GM19438 (cell line): ENCODE data around the gene GMPR.
"Not testable (repeated sequence)": the region's sequence is repeated elsewhere in the genome, so short reads cannot be mapped to it uniquely, and the experiment has no call there.

ENCODE experiments used
- ATAC-seq: cut with Tn5 transposase; IDR thresholded peaks from one replicate; pipeline ENCODE4 v1.9.1; 2021; ENCODE audit warnings: low read depth; ENCODE audit not compliant: unreplicated experiment

Gene GMPR

DNA sequence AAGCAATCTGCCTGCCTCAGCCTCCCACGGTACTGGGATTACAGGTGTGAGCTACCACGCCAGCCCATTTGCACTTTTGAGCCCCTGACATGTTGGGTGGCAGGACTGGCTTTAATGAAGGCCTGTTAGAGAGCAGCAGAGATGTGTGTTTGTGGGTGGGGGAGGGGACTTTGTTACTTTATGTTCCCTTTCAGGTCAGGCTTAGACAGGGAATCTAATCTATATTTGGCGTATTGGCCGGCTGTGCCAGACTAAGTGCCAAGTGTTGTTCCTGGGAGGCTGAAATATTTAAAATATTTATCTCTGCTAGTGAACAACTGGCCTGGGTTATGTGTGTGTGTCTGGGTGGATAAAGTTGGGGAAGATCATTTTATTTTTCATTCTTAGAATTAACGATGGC is 6.1 kb downstream of the GMPR start:
- no peak for ATAC-seq

DNA sequence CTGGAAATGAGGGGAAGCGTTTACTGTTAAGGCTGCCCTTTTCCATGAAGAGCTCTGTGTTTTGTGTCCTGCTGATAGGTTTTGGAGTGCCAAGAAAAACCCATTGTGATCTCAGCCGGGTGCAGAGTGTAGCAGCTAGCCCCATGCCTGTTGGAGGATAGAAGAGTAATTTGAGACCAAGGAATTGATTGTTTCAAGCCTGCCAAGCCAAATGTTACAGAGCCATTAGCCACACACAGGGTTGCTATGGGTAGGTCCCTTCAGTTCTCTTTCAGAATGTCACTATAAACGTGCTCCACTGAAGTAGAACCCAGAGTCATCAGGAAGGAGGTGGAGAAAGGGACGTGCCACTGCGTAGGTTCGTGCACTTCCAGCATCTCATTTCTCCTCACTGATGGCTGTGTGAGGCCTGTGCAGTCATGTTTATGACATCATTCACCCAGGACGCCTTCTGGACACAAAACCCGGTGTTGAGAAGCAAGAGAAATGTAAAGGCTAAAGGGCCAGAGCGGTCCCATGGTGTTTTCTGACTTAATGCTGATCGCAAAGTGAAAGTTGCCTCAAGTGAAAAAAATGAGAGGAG is 6.6 kb downstream of the GMPR start:
- ATAC-seq, result no peak

DNA sequence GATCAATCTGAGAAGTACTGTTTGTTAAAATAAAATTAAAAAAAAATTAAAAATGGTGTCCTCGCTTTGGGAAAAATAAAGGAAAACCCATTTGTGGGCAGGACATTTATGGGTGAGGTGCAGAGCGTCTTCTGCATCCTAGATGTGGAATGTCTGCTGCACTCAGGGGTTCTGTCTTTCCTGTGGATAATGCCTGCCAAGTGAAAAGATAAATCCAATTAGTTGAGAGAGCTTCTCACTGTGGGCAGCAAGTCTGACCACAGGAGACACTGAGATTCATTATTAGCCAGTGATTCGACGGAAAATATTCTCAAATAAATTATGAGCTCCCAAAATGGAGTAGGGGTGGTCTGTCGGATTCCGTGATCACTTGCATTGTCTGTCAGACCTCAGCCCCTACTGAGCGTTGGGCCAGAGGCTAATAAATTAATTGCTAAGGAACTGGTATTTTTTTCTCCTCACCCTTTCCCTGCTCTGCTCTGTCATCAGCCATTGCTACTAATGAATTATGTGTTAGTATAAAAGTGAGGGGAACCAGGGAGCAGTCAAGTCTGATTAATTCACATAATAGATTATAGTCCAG is 10.0 kb downstream of the GMPR start:
- ATAC-seq, result no peak

DNA sequence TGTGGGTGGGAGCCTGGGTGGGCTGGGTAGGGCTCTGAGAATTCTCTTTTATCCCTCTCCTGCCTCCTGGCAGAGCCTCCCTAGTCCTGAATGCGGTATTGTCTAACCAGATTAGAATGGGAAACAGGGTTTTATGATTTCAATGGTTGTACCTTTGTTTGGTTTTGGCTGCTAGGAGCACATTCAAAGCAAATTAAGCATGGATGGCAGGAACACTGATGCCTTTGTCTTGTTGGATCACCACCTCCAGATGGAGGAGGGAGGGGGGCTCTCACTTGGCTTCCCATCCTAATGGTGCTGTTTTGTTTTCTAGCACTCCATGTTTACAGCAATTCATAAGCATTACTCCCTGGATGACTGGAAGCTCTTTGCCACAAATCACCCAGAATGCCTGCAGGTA is 11.6 kb downstream of the GMPR start:
- no peak for ATAC-seq

DNA sequence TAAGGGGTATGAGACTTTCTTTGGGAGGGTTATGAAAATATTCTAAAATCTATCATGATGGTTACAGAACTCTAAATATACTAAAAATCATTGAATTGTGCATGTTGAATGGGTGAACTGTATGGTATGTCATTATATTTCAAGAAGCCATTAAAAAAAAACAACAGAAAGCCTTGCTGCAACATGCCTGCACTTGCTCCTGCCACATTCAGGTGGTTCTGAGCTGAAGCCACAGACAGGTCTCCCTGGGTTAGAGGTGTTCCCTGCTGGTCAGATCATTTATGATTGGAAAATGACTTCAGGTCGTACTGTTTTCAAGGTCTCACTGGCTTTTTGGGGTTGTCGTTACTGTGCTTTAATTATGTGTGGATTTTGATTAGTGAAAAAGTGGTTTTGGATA is 13.3 kb downstream of the GMPR start:
- no peak for ATAC-seq

DNA sequence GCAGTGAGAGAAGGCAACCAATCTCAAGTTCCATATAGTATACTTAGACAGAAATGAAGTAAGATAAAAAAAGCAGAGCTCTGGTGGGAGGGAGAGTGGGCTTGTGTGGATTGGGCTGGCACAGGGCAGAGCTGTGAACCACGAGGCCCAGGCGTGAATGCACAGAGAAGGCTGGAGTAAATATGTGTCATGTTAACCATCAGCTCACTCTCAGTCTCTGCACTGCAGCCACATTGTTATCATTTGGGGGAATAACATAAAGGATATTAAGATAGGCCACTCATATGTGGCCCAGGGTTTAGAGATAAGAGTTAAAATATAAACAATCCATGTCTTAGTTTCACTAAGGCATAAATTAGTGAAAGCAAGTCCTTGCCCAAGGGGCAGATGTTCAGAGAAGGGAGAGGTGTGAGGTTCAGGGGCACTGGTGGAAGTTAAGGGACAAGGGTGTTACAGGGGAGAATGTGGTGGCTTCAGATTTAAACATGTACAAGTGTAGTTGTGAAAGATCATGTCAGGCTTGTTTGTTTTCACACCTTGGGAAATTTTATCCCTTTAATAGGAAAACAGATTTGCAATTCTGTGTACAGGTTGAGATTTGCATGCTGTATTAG is 14.4 kb downstream of the GMPR start:
- no peak for ATAC-seq

DNA sequence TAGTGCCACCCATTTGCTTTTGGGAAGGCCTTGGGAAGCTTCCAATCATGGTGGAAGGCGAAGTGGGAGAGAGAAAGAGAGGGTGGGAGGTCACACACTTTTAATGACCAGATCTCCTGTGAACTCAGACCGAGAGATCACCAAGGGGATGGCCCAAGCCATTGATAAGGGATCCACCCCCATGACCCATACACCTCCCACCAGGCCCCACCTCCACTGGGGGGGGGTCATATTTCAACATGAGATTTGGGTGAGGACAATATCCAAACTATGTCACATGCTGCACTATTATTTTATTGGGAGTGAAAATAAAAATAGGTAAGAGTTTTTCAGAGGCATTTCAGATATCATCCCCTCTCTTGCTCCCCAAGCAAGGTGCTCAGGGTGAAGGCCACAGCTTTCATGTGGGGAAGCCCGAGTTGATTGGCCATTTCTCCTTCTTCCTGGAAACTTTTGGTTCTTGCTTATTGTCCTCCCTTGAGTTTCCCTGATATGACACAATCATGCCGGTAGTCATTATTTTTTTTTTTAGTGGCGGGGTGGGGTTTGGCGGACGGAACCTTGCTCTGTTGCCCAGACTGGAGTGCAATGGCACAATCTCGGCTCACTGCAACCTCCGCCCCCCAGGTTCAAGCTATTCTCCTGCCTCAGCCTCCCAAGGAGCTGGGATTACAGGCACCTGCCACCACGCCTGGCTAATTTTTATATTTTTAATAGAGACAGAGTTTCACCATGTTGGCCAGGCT is 15.2 kb downstream of the GMPR start:
- no peak for ATAC-seq

DNA sequence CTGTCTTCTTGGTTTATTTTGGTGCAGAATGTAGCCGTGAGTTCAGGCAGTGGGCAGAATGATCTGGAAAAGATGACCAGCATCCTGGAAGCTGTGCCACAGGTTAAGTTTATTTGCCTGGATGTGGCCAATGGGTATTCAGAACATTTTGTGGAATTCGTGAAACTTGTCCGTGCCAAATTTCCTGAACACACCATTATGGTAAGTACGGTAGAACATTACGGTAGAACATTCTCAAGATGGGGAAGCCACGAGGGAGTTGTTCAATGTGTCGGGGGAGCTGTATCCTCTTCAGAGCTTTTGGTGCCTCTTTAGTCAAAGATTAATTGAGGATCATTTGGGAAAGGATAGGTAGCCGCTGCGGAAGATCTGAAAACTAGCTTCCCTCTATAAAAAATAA is 16.1 kb downstream of the GMPR start:
- ATAC-seq, result no peak

DNA sequence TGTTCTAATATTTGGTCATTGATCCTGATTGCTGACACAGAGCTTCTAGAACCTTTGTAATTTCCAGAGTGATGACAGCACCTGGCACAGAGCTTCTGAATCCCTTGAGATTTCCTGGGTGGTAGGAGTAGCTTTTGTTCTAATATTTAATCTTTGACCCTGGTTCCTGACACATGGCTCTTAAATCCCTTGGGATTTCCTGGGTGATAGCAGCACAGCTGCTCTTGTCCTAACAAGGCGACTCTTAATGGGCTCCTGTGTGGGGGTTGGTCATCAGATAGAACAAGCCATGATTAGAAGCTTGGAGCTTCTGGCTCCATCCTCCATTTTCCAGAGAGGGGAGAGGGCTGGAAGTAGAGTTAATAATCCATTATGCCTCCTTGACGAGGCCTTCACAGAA is 18.4 kb downstream of the GMPR start:
- no peak for ATAC-seq

DNA sequence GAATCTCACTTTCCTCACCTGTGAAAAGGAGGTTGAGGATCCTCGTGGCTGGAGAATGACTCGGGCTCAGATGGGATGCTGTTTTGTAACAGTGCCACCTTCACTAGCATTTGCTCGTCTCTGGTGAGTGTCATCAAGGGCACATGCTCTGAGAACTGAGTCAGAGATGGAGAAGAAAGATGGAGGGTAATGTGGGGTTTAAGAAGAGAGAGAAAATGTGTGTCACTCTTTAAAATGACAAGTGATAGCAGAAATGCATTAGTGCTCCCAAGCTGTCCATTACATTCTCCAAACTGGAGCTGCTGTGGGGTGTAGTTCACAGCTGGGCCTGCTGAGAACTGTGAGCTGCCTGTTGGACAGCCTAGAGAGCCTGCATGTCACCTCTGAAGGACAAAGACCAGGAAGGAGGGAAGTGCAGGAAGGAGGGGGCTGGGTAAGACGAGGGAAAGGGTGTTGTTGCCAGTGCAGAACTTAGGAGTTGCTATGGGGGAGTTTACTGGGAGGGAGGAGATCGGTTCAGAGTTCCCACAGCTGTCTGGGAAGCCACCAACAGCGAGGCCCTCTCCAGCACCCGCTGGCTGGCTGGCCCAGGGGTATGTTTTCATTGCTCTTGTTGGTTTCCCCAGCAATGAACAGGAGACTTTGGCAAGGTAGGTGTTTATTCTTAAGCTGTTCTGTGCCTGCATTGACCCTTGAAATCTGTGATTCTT is 19.8 kb downstream of the GMPR start:
- ATAC-seq, result no peak

DNA sequence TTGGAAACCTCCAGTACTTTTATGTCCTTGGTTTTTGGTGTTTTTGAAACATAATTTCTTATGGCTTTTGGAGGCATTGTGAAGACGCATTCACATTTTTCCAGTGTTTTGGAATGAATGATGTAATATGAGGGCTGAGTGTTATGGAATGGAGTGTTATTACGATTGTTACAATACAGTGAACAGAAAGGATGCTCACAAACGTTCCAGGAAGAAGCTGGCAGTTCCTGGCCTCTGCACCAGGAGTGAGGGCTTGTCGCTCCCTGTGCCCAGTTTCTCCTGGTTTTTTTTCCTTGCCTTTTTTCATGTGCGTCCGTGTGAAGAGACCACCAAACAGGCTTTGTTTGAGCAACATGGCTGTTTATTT is 20.3 kb downstream of the GMPR start:
- ATAC-seq, result no peak

DNA sequence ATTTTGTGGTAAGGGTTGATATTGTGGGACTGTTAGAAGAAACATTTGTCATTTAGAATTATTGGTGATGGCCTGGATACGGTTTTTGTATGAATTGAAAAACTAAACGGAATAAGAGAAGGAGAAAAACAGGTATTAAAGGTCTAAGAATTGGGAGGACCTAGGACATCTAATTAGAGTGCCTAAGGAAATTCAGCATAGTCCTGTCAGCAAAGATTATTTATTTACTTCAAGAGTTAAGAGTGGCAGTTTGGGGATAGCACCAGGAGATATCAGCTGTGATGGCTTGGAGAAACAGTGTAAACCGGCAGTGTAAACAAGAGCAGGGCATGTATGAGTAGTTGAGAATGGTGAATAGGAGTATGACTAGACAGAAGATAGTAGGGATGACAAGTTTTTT is 21.2 kb downstream of the GMPR start:
- ATAC-seq, result not testable (repeated sequence)

DNA sequence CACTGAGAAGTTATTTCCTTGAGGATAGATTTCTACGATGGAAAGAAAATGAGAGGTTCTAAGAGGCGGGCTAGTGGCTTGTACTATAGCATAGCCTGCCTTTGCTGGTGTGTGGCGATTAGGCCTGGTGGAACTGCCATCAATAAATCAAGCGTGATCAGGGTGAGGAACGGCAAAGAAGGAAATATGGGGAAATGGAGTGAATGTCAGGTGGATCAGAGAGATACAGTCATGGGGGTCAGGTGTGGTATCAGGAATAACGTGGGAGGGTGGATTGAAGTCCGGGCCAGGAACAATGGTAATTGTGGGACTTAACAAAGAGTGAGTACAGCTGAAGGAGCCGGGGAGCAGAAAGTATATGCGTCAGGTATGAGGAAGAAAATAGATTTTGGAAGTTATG is 22.2 kb downstream of the GMPR start:
- ATAC-seq, result not testable (repeated sequence)

DNA sequence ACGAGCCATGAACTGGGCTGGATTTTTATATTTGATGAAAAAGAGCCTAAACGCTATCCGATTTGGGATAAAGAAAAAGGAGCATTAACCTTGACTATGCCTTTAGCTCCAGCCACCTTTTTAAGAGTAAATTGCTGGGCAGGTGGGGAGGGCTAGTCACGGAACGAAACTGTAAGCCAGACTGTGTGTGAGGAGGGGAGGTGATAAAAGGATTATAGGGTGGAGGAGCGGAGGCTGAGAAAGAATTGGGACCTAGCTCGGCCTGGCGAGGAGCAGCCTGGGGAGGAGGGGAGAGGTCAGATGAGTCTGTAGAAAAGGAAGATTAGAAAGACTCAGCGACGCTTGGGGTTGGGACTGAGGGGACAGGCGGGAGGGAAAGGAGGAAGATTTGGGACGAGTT is 24.4 kb downstream of the GMPR start:
- not testable (repeated sequence) for ATAC-seq

DNA sequence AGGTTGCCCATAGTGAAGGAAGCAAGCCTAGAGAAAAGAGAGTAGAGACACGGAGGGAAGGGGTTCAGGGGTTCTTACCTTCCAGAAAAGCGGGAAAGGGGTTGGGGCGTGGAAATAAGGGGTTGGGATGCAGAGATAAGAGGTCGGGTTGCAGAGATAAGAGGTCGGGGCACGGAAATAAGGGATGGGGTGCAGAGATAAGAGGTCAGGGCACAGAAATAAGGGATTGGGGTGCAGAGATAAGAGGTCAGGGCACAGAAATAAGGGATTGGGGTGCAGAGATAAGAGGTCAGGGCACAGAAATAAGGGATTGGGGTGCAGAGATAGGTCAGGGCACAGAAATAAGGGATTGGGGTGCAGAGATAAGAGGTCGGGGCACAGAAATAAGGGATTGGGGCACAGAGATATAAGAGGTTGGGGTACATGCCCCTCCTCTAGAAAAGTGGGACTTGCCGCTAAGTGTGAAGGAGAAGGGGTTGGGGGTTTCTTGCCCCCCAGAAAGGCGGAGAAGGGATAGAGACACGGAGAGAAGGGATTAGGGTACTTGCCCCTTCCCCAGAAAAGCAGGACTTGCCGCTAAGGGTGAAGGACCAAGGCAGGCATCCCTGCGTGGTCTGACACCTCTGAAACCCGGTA is 25.2 kb downstream of the GMPR start:
- ATAC-seq, result not testable (repeated sequence)

DNA sequence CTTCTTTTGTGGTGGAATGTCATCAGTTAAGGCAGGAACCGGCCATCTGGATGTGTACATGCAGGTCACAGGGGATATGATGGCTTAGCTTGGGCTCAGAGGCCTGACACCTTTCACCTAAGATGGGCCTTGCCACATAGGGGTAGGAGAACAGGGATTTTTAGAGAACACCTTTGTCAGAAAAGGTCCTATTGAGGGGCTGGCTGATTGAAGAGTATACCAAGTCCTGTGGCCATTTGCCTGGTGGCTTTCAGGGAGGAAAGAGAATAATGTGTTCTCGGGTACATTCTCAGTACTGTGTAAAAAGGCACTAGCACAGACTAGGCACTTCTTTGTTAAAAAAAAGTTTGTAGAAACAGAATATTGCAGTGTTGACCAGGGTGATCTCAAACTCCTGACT is 26.4 kb downstream of the GMPR start:
- no peak for ATAC-seq

DNA sequence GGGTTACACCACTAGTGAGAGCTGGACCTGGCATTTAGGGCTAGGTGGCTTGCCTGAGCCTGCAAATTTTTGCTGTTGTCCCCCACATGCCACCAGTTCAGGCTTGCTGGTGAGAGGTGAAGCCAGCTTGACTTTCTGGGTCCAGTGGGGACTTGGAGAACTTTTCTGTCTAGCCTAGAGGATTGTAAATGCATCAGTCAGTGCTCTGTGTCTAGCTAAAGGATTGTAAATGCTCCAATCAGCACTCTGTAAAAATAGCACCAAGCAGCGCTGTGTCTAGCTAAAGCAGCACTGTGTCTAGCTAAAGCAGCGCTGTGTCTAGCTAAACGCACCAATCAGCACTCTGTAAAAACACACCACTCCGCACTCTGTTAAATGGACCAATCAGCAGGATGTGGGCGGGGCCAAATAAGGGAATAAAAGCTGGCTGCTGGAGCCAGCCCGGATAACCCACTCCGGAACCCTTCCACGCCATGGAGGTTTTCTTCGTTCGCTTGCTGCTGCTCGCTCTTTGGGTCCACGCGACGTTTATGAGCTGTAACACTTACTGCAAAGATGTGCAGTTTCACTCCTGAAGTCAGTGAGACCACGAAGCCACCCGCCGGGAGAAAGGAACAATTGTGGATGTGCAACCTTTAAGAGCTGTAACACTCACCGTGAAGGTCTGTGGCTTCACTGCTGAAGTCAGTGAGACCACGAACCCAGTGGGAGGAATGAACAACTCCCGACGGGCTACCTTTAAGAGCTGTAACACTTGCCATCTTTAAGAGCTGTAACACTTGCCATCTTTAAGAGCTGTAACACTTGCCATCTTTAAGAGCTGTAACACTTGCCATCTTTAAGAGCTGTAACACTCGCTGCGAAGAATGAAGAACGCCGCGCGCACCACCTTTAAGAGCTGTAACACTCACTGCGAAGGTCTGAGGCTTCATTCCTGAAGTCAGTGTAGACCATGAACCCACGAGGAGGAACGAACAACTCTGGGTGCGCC is 27.3 kb downstream of the GMPR start:
- no peak for ATAC-seq

DNA sequence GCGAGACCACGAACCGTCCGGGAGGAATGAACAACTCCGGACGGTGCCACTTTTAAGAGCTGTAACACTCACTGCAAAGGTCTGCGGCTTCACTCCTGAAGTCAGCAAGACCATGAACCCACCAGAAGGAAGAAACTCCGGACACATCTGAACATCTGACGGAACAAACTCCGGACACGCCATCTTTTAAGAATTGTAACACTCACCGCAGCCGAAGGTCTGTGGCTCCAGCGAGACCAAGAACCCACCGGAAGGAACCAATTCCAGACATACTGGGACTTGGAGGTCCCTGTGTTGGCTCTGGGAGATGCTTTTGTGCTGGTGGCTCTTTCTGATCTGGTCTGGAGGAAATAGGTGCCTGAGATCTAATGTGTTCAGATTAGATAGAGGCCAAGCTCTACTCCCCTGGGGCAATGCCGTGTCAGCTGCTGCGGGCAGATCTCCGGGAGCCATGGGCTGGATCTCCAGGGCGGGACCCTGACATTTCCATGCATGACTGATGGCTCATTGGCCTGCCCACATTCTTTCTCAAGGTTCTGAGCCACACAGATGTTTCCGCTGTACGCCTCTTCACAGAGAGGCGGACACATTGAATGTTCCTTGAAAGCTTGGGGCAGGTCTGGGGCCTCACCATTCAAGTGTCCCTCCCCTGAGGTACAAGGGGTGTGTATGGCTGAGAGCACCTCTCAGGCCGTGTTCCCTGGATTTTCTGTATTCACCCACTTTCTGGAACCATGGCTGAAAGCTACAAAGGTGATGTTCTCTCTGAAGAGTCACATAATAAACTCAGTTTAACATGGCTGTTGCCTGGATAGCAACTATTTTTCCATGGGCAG is 29.3 kb downstream of the GMPR start:
- no peak for ATAC-seq
